D721Med (cell line): ENCODE measurements around the gene MYO16.

Experiments
- DNase-seq: peaks from one replicate; pipeline ENCODE4 v3.0.0; 2011; ENCODE audit warnings: low spot score; ENCODE audit not compliant: insufficient read length
- FAIRE-seq: peaks from 2 replicates; lab custom pipeline; 2011; peaks lifted over from hg19 to GRCh38; lab: Jason Lieb, UNC
- CTCF ChIP-seq: IDR thresholded peaks from 2 replicates; pipeline ENCODE4 v1.5.1; 2012; ENCODE audit warnings: mild to moderate bottlenecking, control low read depth; ENCODE audit not compliant: insufficient read depth; ENCODE audit errors: missing control alignments

The MYO16 gene

GRCh38 chr13:108922108-108922507 lies 292.7 kb downstream of the MYO16 start:
- no peak for FAIRE-seq
- no peak for DNase-seq
- TF ChIP-seq CTCF = no peak

- TF ChIP-seq CTCF = no peak
- no peak for DNase-seq
- FAIRE-seq = no peak
These were observed 294.1 kb downstream of the MYO16 start for GRCh38 chr13:108923386-108924047.

GRCh38 chr13:108924134-108924533 lies 294.7 kb downstream of the MYO16 start:
- no peak for TF ChIP-seq CTCF
- no peak for DNase-seq
- FAIRE-seq = no peak

- DNase-seq (no peak), FAIRE-seq (no peak)
- no peak for TF ChIP-seq CTCF
These were observed 295.1 kb downstream of the MYO16 start for GRCh38 chr13:108924541-108924940.

- no peak for TF ChIP-seq CTCF
- FAIRE-seq (no peak), DNase-seq (no peak)
These were observed 295.7 kb downstream of the MYO16 start for GRCh38 chr13:108925070-108925469.

DNA sequence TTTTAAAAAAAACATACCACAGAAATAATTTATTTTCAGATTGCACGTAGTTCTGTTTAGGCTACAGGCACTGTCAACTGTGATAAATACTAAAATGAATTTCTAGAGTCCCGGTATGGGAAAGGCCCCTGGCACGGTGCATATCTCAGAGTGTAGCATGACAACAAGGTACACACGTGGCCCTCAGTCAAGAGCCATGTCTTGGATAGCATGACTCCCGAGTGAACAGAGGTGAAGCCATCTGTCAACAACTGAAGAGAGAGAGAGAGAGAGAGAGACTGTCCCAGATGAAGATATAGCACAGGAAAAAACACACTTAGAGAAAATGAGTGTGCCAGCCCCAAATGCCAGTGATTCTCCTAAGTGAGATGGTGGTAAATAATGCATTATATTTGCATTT lies 297.5 kb downstream of the MYO16 start:
- no peak for FAIRE-seq
- TF ChIP-seq CTCF = no peak

GRCh38 chr13:108927615-108928014 lies 298.2 kb downstream of the MYO16 start:
- TF ChIP-seq CTCF = no peak
- no peak for DNase-seq
- FAIRE-seq = no peak

More for the DNA sequence above, 297.5 kb downstream of the MYO16 start:
- DNase-seq = no peak
